Measurements from ENCODE around the gene GSTA2.
"Not testable (repeated sequence)": the region's sequence is repeated elsewhere in the genome, so short reads cannot be mapped to it uniquely, and the experiment has no call there.

The GSTA2 gene

DNA sequence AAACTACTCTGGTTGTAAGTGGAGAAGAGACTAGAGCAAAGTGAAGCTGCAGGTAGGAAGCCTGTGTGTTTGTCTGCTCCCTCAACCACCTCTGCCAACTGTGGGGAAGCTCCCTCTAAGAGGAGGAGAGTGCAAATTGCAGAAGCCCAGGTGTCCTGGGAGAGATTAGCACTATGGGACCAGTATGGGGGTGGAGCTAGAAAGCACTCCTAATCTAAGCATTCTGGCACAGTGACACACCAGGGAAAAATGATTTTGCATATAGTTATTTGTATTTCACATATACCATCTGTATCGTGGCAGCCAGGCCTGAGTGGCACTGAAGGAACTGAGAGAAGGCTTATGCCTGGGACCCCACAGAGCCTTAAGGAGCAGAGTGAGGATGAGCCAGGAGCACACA, 27.6 kb upstream of the GSTA2 start:
- H3K79me1 ChIP-seq (ENCODE audit: low read length) = no peaks in the 10 kb centered on the region
- no peak overlapping the region for H3K14ac ChIP-seq (ENCODE audit: low read length)
- no peak overlapping the region for H3K4me3 ChIP-seq (ENCODE audit: low read depth, low read length)
- no peak overlapping the region for H2AFZ ChIP-seq (ENCODE audit: insufficient read depth, low read length, poor library complexity)
- no peak overlapping the region for H3K4ac ChIP-seq (ENCODE audit: low read depth, low read length)
- no peak overlapping the region for H3K4me2 ChIP-seq (ENCODE audit: low read length)
- no peaks in the 10 kb centered on the region for H3K79me2 ChIP-seq (ENCODE audit: control insufficient read depth, insufficient read depth, low read length, poor library complexity)
- no peak overlapping the region for H3K27ac ChIP-seq (ENCODE audit: low read depth, low read length)
- no peak overlapping the region for H2BK12ac ChIP-seq (ENCODE audit: low read length)
- DNase-seq = peak; percentile 46 to 87
- H3K18ac ChIP-seq (ENCODE audit: low read length) = no peak overlapping the region
- H2BK120ac ChIP-seq (ENCODE audit: insufficient read depth, low read length, poor library complexity) = no peak overlapping the region
- no peak overlapping the region for H3K9ac ChIP-seq (ENCODE audit: low read length)
- H2AK5ac ChIP-seq (ENCODE audit: low read length) = no peak overlapping the region
- H2BK5ac ChIP-seq (ENCODE audit: low read depth, low read length, poor library complexity) = no peak overlapping the region
- H4K91ac ChIP-seq (ENCODE audit: low read depth, low read length) = no peak overlapping the region
- no CpG with 5 or more reads among the region's 1 CpG for WGBS (ENCODE audit: extremely low coverage, insufficient coverage, insufficient read length)
- no peak overlapping the region for H3K23ac ChIP-seq (ENCODE audit: low read length)
- H4K8ac ChIP-seq (ENCODE audit: low read depth, low read length) = no peak overlapping the region
- no peaks in the 10 kb centered on the region for H3K4me1 ChIP-seq (ENCODE audit: control insufficient read depth in 1 of 2, insufficient read depth in 2 of 2, low read length in 2 of 2)
- H3K36me3 ChIP-seq (ENCODE audit: control insufficient read depth in 1 of 2, insufficient read depth in 2 of 2, low read length in 2 of 2) = no peaks in the 10 kb centered on the region
- H3K27me3 ChIP-seq (ENCODE audit: insufficient read depth, low read length) = no peaks in the 10 kb centered on the region
- H3K9me3 ChIP-seq (ENCODE audit: insufficient read depth, low read depth, low read length) = peaks cover 2% of the 10 kb centered on the region
- H4K12ac ChIP-seq (ENCODE audit: low read depth, low read length) = no peak overlapping the region

DNA sequence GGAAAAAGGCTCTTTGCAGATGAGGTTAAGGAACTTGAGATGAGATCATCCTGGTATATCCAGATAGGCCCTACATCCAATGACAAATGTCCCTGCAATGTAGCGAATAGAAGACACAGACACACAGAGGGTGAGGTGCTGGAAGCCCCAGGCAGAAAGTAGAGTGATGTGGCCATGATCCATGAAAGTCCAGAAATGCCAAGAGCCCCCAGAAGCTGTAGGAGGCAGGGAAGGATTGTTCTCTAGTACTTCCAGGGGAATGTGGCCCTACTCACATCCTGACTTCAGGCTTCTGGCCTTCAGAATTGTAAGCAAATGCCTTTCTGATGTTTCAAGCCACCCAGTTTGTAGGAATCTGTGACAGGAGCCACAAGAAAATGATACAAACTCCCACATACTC, 26.4 kb upstream of the GSTA2 start:
- not testable (repeated sequence) for H2BK5ac ChIP-seq (ENCODE audit: low read depth, low read length, poor library complexity); H3K27ac ChIP-seq (ENCODE audit: low read depth, low read length); H3K18ac ChIP-seq (ENCODE audit: low read length); H3K4me3 ChIP-seq (ENCODE audit: low read depth, low read length); H3K9me3 ChIP-seq (ENCODE audit: insufficient read depth, low read depth, low read length); H3K4me2 ChIP-seq (ENCODE audit: low read length); H3K27me3 ChIP-seq (ENCODE audit: insufficient read depth, low read length); H4K12ac ChIP-seq (ENCODE audit: low read depth, low read length); H2AFZ ChIP-seq (ENCODE audit: insufficient read depth, low read length, poor library complexity); H3K79me2 ChIP-seq (ENCODE audit: control insufficient read depth, insufficient read depth, low read length, poor library complexity); H4K91ac ChIP-seq (ENCODE audit: low read depth, low read length); H3K14ac ChIP-seq (ENCODE audit: low read length); H3K36me3 ChIP-seq (ENCODE audit: control insufficient read depth in 1 of 2, insufficient read depth in 2 of 2, low read length in 2 of 2); H3K79me1 ChIP-seq (ENCODE audit: low read length); H2AK5ac ChIP-seq (ENCODE audit: low read length); H2BK120ac ChIP-seq (ENCODE audit: insufficient read depth, low read length, poor library complexity); H3K4ac ChIP-seq (ENCODE audit: low read depth, low read length); H2BK12ac ChIP-seq (ENCODE audit: low read length); H3K4me1 ChIP-seq (ENCODE audit: control insufficient read depth in 1 of 2, insufficient read depth in 2 of 2, low read length in 2 of 2); H3K9ac ChIP-seq (ENCODE audit: low read length); H4K8ac ChIP-seq (ENCODE audit: low read depth, low read length); H3K23ac ChIP-seq (ENCODE audit: low read length)
- DNase-seq = peak; percentile 56 to 85
- no CpG with 5 or more reads among the region's 1 CpG for whole genome bisulfite sequencing (ENCODE audit: extremely low coverage, insufficient coverage, insufficient read length)

- H2BK12ac ChIP-seq (ENCODE audit: low read length) = no peak overlapping the region
- no peak overlapping the region for H3K23ac ChIP-seq (ENCODE audit: low read length)
- no peak overlapping the region for H3K9ac ChIP-seq (ENCODE audit: low read length)
- H2AFZ ChIP-seq (ENCODE audit: insufficient read depth, low read length, poor library complexity) = no peak overlapping the region
- H3K9me3 ChIP-seq (ENCODE audit: insufficient read depth, low read depth, low read length) = peaks cover 2% of the 10 kb centered on the region
- H4K8ac ChIP-seq (ENCODE audit: low read depth, low read length) = no peak overlapping the region
- H3K27me3 ChIP-seq (ENCODE audit: insufficient read depth, low read length) = no peaks in the 10 kb centered on the region
- H3K18ac ChIP-seq (ENCODE audit: low read length) = no peak overlapping the region
- no peak overlapping the region for H3K4me3 ChIP-seq (ENCODE audit: low read depth, low read length)
- WGBS (ENCODE audit: extremely low coverage, insufficient coverage, insufficient read length) = no CpG with 5 or more reads among the region's 3 CpGs
- H2BK120ac ChIP-seq (ENCODE audit: insufficient read depth, low read length, poor library complexity) = no peak overlapping the region
- no peak overlapping the region for H3K4ac ChIP-seq (ENCODE audit: low read depth, low read length)
- H3K4me1 ChIP-seq (ENCODE audit: control insufficient read depth in 1 of 2, insufficient read depth in 2 of 2, low read length in 2 of 2) = no peaks in the 10 kb centered on the region
- no peak overlapping the region for H4K91ac ChIP-seq (ENCODE audit: low read depth, low read length)
- H3K79me1 ChIP-seq (ENCODE audit: low read length) = no peaks in the 10 kb centered on the region
- DNase-seq = no peak
- H3K27ac ChIP-seq (ENCODE audit: low read depth, low read length) = no peak overlapping the region
- no peak overlapping the region for H4K12ac ChIP-seq (ENCODE audit: low read depth, low read length)
- H2AK5ac ChIP-seq (ENCODE audit: low read length) = no peak overlapping the region
- no peaks in the 10 kb centered on the region for H3K36me3 ChIP-seq (ENCODE audit: control insufficient read depth in 1 of 2, insufficient read depth in 2 of 2, low read length in 2 of 2)
- H3K14ac ChIP-seq (ENCODE audit: low read length) = no peak overlapping the region
- no peak overlapping the region for H3K4me2 ChIP-seq (ENCODE audit: low read length)
- H2BK5ac ChIP-seq (ENCODE audit: low read depth, low read length, poor library complexity) = no peak overlapping the region
- no peaks in the 10 kb centered on the region for H3K79me2 ChIP-seq (ENCODE audit: control insufficient read depth, insufficient read depth, low read length, poor library complexity)
Measured at GRCh38 chr6:52788478-52788877, 25.2 kb upstream of the GSTA2 start.

DNA sequence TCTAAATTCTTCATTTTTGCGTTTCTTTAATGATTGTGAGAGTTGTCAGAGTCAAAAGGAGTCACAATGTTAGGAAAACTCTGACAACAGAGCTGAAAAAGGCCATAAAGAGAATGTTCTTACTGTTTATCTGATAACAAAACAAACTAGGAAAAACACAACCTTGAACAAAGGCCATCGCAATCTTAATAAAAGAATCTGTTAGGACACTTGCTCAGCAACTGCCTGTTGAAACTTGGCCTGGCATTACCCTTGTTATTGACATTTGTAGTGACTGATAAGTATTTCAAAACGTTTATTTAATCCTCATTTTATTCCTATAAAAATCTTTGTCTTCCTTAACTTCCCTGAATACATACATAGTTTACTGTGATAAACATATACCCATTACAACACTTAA, 24.6 kb upstream of the GSTA2 start:
- no peak overlapping the region for H2BK12ac ChIP-seq (ENCODE audit: low read length)
- no peak overlapping the region for H3K18ac ChIP-seq (ENCODE audit: low read length)
- H3K9me3 ChIP-seq (ENCODE audit: insufficient read depth, low read depth, low read length) = peaks cover 2% of the 10 kb centered on the region
- no peak for DNase-seq
- no peak overlapping the region for H3K4ac ChIP-seq (ENCODE audit: low read depth, low read length)
- H3K79me2 ChIP-seq (ENCODE audit: control insufficient read depth, insufficient read depth, low read length, poor library complexity) = no peaks in the 10 kb centered on the region
- no peak overlapping the region for H3K4me3 ChIP-seq (ENCODE audit: low read depth, low read length)
- H4K8ac ChIP-seq (ENCODE audit: low read depth, low read length) = no peak overlapping the region
- no peak overlapping the region for H3K27ac ChIP-seq (ENCODE audit: low read depth, low read length)
- no peak overlapping the region for H3K14ac ChIP-seq (ENCODE audit: low read length)
- no peaks in the 10 kb centered on the region for H3K27me3 ChIP-seq (ENCODE audit: insufficient read depth, low read length)
- no peaks in the 10 kb centered on the region for H3K79me1 ChIP-seq (ENCODE audit: low read length)
- no peaks in the 10 kb centered on the region for H3K36me3 ChIP-seq (ENCODE audit: control insufficient read depth in 1 of 2, insufficient read depth in 2 of 2, low read length in 2 of 2)
- no peak overlapping the region for H4K91ac ChIP-seq (ENCODE audit: low read depth, low read length)
- no peak overlapping the region for H2BK5ac ChIP-seq (ENCODE audit: low read depth, low read length, poor library complexity)
- no peak overlapping the region for H2AK5ac ChIP-seq (ENCODE audit: low read length)
- no peak overlapping the region for H4K12ac ChIP-seq (ENCODE audit: low read depth, low read length)
- no peaks in the 10 kb centered on the region for H3K4me1 ChIP-seq (ENCODE audit: control insufficient read depth in 1 of 2, insufficient read depth in 2 of 2, low read length in 2 of 2)
- no peak overlapping the region for H2BK120ac ChIP-seq (ENCODE audit: insufficient read depth, low read length, poor library complexity)
- no peak overlapping the region for H3K4me2 ChIP-seq (ENCODE audit: low read length)
- no peak overlapping the region for H2AFZ ChIP-seq (ENCODE audit: insufficient read depth, low read length, poor library complexity)
- WGBS (ENCODE audit: extremely low coverage, insufficient coverage, insufficient read length) = no CpG with 5 or more reads among the region's 3 CpGs
- no peak overlapping the region for H3K9ac ChIP-seq (ENCODE audit: low read length)
- no peak overlapping the region for H3K23ac ChIP-seq (ENCODE audit: low read length)
